Kasumi-1 (cell line): ENCODE data around the gene RUSF1.
"Not testable (repeated sequence)": the region's sequence is repeated elsewhere in the genome, so short reads cannot be mapped to it uniquely, and the experiment has no call there.

Experiments used
- DNase-seq, 2 experiments: peaks; one replicate each; lab custom pipeline; 2025; lab: John Stamatoyannopoulos, UW

Gene RUSF1

GRCh38 chr16:31507929-31508705 lies at the start of gene RUSF1:
Gene RUSF1, minus strand, starts transcription at chr16:31508391. Its CDS starts 18 bp downstream, at chr16:31508373.
- DNase-seq: peak; percentile 45 to 59

- no peak for DNase-seq
Observed at GRCh38 chr16:31542763-31543162, 34.6 kb upstream of the RUSF1 start.

GRCh38 chr16:31539762-31540161 lies 31.6 kb upstream of the RUSF1 start:
- not testable (repeated sequence) for DNase-seq

GRCh38 chr16:31538243-31538598 lies 30.0 kb upstream of the RUSF1 start:
- not testable (repeated sequence) for DNase-seq

GRCh38 chr16:31537362-31538242 lies 29.4 kb upstream of the RUSF1 start:
- no peak for DNase-seq

- DNase-seq: no peak
Observed at GRCh38 chr16:31536804-31537361, 28.7 kb upstream of the RUSF1 start.

- no peak for DNase-seq
Observed at GRCh38 chr16:31535737-31536136, 27.5 kb upstream of the RUSF1 start.

- DNase-seq: no peak
Observed at GRCh38 chr16:31532896-31533295, 24.7 kb upstream of the RUSF1 start.

GRCh38 chr16:31532120-31532519 lies 23.9 kb upstream of the RUSF1 start:
- DNase-seq: no peak

GRCh38 chr16:31531096-31531495 lies 22.9 kb upstream of the RUSF1 start:
- DNase-seq: no peak

- no peak for DNase-seq
Observed at GRCh38 chr16:31530405-31530804, 22.2 kb upstream of the RUSF1 start.

- no peak for DNase-seq
Observed at GRCh38 chr16:31529937-31530312, 21.7 kb upstream of the RUSF1 start.

GRCh38 chr16:31529108-31529936 lies 21.1 kb upstream of the RUSF1 start:
- DNase-seq: no peak

GRCh38 chr16:31528523-31529107 lies 20.4 kb upstream of the RUSF1 start:
- DNase-seq: no peak

- DNase-seq: no peak
Observed at GRCh38 chr16:31527734-31528274, 19.6 kb upstream of the RUSF1 start, which contains the start of gene AHSP. Gene AHSP, plus strand, starts transcription at chr16:31527900. Its CDS starts 240 bp downstream, at chr16:31528140.

GRCh38 chr16:31525113-31525512 lies 16.9 kb upstream of the RUSF1 start:
- no peak for DNase-seq

- not testable (repeated sequence) for DNase-seq
Observed at GRCh38 chr16:31523768-31524167, 15.6 kb upstream of the RUSF1 start.

GRCh38 chr16:31522071-31522470 lies 13.9 kb upstream of the RUSF1 start:
- DNase-seq: no peak

GRCh38 chr16:31521368-31521767 lies 13.2 kb upstream of the RUSF1 start:
- no peak for DNase-seq

GRCh38 chr16:31519759-31520431 lies 11.7 kb upstream of the RUSF1 start:
- DNase-seq: no peak
